Measurements from ENCODE around the gene FIBP. TPM values are rescaled to one million over a fixed set of nuclear protein-coding genes. Genes with fewer than 3 reads are reported as not detected.

Gene FIBP
- 137 and 189 TPM in 2 replicates for total RNA-seq

GRCh38 chr11:65888163-65888814 is at the start of gene FIBP:
Gene FIBP (minus strand): TSS chr11:65888471. CDS start chr11:65888418, 53 bp downstream.

GRCh38 chr11:65919141-65919572 is 30.9 kb upstream of the FIBP start, which contains the start of gene DRAP1:
Gene DRAP1 (plus strand): TSS chr11:65919426. CDS start chr11:65919502, 76 bp downstream.

GRCh38 chr11:65918211-65919140 is 30.2 kb upstream of the FIBP start, which contains the start of gene C11orf68:
Gene C11orf68 (minus strand): TSS chr11:65919062. CDS start chr11:65919031, 31 bp downstream.

GRCh38 chr11:65900125-65900898 is 12.0 kb upstream of the FIBP start, which contains the start of gene FOSL1:
Gene FOSL1 (minus strand): TSS chr11:65900388. CDS start chr11:65900339, 49 bp downstream.

GRCh38 chr11:65890324-65891218 is 2.3 kb upstream of the FIBP start, which contains the start of gene CCDC85B:
Gene CCDC85B (plus strand): TSS chr11:65890673. CDS start chr11:65890784, 111 bp downstream.

GRCh38 chr11:65879617-65880016 is 8.7 kb downstream of the FIBP start, which contains the start of gene CTSW:
Gene CTSW (plus strand): TSS chr11:65879837. CDS start chr11:65879855, 18 bp downstream.

GRCh38 chr11:65872586-65873317 is 15.5 kb downstream of the FIBP start, which contains the start of gene EFEMP2:
Gene EFEMP2 (minus strand): TSS chr11:65872800. CDS start chr11:65872354, 446 bp downstream.

GRCh38 chr11:65860278-65861164 is 27.8 kb downstream of the FIBP start, which contains the start of gene MUS81:
Gene MUS81 (plus strand): TSS chr11:65860433. CDS start chr11:65860754, 321 bp downstream.

GRCh38 chr11:65857853-65858680 is 30.2 kb downstream of the FIBP start, which contains the start of gene CFL1:
Gene CFL1 (minus strand): TSS chr11:65858180. CDS start chr11:65858099, 81 bp downstream.

Other genes with a start within 250 kb of the FIBP start
- gene RELA, start 225.6 kb downstream of the FIBP start, total RNA-seq, result 51.6 and 64.1 TPM in 2 replicates
- 38.3 and 42.5 TPM in 2 replicates for gene KAT5, start 176.2 kb downstream of the FIBP start, total RNA-seq
- gene RNASEH2C, start 167.7 kb downstream of the FIBP start, total RNA-seq, result 48.7 and 94.1 TPM in 2 replicates
- gene AP5B1, start 107.5 kb downstream of the FIBP start, total RNA-seq, result 11.8 and 13.9 TPM in 2 replicates
- gene OVOL1, start 101.4 kb downstream of the FIBP start, total RNA-seq, result 0.91 and 3.8 TPM in 2 replicates
- gene SNX32, start 54.5 kb downstream of the FIBP start, total RNA-seq, result 0.23 TPM in 1 of 2 replicates, not detected in the other
- 1,280 and 1,622 TPM in 2 replicates for gene CFL1, start 30.3 kb downstream of the FIBP start, total RNA-seq
- 44.5 and 44.8 TPM in 2 replicates for gene MUS81, start 28.0 kb downstream of the FIBP start, total RNA-seq
- gene EFEMP2, start 15.7 kb downstream of the FIBP start, total RNA-seq, result 7.0 and 20.5 TPM in 2 replicates
- gene CTSW, start 8.6 kb downstream of the FIBP start, total RNA-seq, result 0.08 TPM in 1 of 2 replicates, not detected in the other
- gene CCDC85B, start 2.2 kb upstream of the FIBP start, total RNA-seq, result 101 and 124 TPM in 2 replicates
- 141 and 144 TPM in 2 replicates for gene FOSL1, start 11.9 kb upstream of the FIBP start, total RNA-seq
- gene C11orf68, start 30.6 kb upstream of the FIBP start, total RNA-seq, result 15.5 and 17.6 TPM in 2 replicates
- gene DRAP1, start 31.0 kb upstream of the FIBP start, total RNA-seq, result 306 and 310 TPM in 2 replicates
- not detected in 2 replicates for gene TSGA10IP, start 57.0 kb upstream of the FIBP start, total RNA-seq
- gene SART1, start 73.3 kb upstream of the FIBP start, total RNA-seq, result 28.7 and 32.7 TPM in 2 replicates
- gene EIF1AD, start 113.7 kb upstream of the FIBP start, total RNA-seq, result 23.3 and 35.2 TPM in 2 replicates
- 93.5 and 105 TPM in 2 replicates for gene BANF1, start 114.0 kb upstream of the FIBP start, total RNA-seq
- 0.34 and 1.8 TPM in 2 replicates for gene CST6, start 123.5 kb upstream of the FIBP start, total RNA-seq
- not detected in 2 replicates for gene CATSPER1, start 138.0 kb upstream of the FIBP start, total RNA-seq
- not detected in 2 replicates for gene GAL3ST3, start 160.7 kb upstream of the FIBP start, total RNA-seq
- gene SF3B2, start 163.9 kb upstream of the FIBP start, total RNA-seq, result 132 and 152 TPM in 2 replicates
- 15.4 and 21.0 TPM in 2 replicates for gene PACS1, start 181.8 kb upstream of the FIBP start, total RNA-seq

All from hair follicular keratinocyte (primary cell).